Fibroblast of lung (primary cell): ENCODE measurements around the gene FRK.

ENCODE experiments used
- CTCF ChIP-seq, 2 donors: IDR thresholded peaks in 1 of 2; conservative IDR thresholded peaks in 1 of 2; 1 replicate in 1 of 2; 2 replicates in 1 of 2; pipeline ENCODE4 v1.5.1; 2011 to 2012; ENCODE audit warnings: low read length in 2 of 2, control low read depth in 1 of 2, inconsistent platforms in 1 of 2, low read depth in 1 of 2, mild to moderate bottlenecking in 1 of 2
- EZH2 ChIP-seq: IDR thresholded peaks from 2 replicates; pipeline ENCODE4 v1.5.1; 2012; ENCODE audit warnings: low read length, control low read depth, mild to moderate bottlenecking; ENCODE audit errors: missing control alignments

GRCh38 chr6:116064666-116065065, 4.0 kb upstream of the FRK start:
- TF ChIP-seq EZH2 = no peak
- TF ChIP-seq CTCF (conservative IDR thresholded peaks at IDR 0.05 in 1 of 2, IDR thresholded peaks at IDR 0.05 in 1 of 2; ENCODE audit: low read depth in 1 of 2, low read length in 2 of 2) = no peak
